Body of pancreas (tissue), 4 donors: Measurements from ENCODE around the gene AP1G1.

Source experiments
- CTCF ChIP-seq, 7 experiments: fragments of 450-650 bp in 4 of 7; fragments of 200-600 bp in 3 of 7; sonication (generic) in 3 of 7; IDR thresholded peaks; one replicate each; pipeline ENCODE4 v1.5.1; 2016 to 2019; ENCODE audit warnings: antibody characterized with exemption in 7 of 7
- POLR2A ChIP-seq, 3 donors: fragments of 450-650 bp; IDR thresholded peaks; one replicate each; pipeline ENCODE4 v1.6.1; 2016; ENCODE audit warnings: antibody characterized with exemption in 3 of 3, mild to moderate bottlenecking in 2 of 3

GRCh38 chr16:71852561-71852960, 43.9 kb upstream of the AP1G1 start:
- TF ChIP-seq CTCF (IDR thresholded peaks at IDR 0.05) (no peak), POLR2A (IDR thresholded peaks at IDR 0.05) (no peak)
